ENCODE data around the gene ZNF789.

Gene ZNF789

DNA sequence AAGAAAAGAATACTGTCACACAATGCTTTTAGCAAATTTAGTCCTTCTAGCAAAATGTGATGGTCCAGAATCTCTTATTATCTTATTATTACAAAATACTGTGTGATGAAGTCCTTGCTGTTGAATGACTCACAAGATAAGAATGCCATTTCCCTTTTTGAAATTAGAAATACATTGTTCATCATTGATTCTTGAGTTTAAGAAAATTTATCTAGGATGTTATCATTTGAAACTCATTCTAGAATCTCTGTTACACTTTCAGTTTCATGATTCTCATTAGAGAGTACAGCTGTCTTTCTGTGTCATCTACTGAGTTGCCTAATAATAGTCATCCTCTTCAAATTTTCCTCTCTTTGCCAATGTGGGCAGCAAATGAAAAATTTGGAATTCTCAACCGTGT is 41.4 kb downstream of the ZNF789 start:
- DNase-seq = no peak

DNA sequence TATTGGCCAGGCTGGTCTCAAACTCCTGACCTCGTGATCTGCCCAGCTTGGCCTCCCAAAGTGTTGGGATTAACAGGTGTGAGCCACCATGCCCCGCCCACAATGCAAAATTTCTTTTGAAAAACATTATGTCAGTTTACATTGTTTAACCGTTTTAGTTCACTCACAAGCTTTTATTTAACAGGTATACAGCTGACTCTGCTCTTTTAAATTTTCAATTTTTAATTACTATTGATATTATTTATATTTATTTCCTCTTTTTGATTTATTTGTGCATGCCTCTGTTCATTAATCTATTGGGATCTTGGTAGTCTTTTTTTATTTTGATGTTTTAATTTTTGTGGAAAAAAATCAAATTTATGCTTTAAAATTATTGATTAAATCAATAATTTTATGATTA is 48.7 kb downstream of the ZNF789 start:
- no peak for DNase-seq

DNA sequence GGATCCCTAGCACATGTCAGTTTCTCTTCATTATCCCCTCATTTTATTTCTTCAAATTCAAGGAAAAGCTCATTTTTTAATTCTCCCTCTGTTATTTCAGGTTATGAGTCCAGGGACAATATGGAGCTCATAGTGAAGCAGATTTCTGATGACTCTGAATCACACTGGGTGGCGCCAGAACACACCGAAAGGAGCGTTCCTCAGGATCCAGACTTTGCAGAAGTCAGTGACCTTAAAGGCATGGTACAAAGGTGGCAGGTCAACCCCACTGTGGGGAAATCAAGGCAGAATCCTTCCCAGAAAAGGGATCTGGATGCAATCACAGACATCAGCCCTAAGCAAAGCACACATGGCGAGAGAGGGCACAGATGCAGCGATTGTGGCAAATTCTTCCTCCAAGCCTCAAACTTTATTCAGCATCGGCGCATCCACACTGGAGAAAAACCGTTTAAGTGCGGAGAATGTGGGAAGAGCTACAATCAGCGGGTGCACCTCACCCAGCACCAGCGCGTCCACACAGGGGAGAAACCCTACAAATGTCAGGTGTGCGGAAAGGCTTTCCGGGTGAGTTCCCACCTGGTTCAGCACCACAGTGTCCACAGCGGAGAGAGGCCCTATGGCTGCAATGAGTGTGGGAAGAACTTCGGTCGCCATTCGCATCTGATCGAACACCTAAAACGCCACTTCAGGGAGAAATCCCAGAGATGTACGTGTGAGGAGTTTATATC is 53.2 kb downstream of the ZNF789 start:
- no peak for DNase-seq

DNA sequence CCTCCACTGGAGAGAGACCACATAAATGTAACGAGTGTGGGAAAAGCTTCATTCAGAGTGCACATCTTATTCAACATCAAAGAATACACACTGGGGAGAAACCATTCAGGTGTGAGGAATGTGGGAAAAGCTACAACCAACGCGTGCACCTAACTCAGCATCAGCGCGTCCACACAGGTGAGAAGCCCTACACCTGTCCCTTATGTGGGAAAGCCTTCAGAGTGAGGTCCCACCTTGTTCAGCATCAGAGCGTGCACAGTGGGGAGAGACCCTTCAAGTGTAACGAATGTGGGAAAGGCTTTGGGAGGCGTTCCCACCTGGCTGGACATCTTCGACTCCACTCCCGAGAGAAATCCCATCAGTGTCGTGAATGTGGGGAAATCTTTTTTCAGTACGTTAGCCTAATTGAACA is 58.7 kb downstream of the ZNF789 start:
- DNase-seq = no peak

DNA sequence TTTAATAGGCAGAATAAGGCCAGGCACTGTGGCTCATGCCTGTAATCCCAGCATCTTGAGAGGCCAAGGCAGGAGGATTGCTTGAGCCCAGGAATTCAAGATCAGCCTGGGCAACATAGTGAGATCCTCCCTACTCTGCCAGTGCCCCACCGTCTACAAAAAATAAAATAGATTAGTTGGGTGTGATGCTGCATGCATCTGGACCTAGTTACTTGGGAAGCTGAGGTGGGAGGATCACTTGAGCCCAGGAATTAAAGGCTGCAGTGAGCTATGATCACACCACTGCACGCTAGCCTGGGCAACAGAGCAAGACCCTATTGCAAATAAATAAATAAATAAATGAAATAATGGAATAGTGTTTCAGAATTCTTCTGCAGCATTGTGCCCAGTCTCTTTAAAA is 63.0 kb downstream of the ZNF789 start:
- no peak for DNase-seq

Data from T-helper 9 cell (primary cell).